WI38 (cell line): ENCODE data around the gene SPEF1.

ENCODE experiments used
- H3K4me3 ChIP-seq: 2 replicates; pipeline ENCODE4 v1.5.1; 2011; ENCODE audit warnings: low read depth, mild to moderate bottlenecking, control low read depth, low read length
- CTCF ChIP-seq: IDR thresholded peaks from 2 replicates; pipeline ENCODE4 v1.5.1; 2012; ENCODE audit warnings: low read depth, mild to moderate bottlenecking, control low read depth, low read length

The SPEF1 gene

GRCh38 chr20:3744806-3745685 lies 36.2 kb downstream of the SPEF1 start:
- TF ChIP-seq CTCF = no peak
- H3K4me3 ChIP-seq = no peak overlapping the region

- no peak overlapping the region for H3K4me3 ChIP-seq
- TF ChIP-seq CTCF = no peak
Measured at GRCh38 chr20:3744037-3744436, 37.2 kb downstream of the SPEF1 start.

DNA sequence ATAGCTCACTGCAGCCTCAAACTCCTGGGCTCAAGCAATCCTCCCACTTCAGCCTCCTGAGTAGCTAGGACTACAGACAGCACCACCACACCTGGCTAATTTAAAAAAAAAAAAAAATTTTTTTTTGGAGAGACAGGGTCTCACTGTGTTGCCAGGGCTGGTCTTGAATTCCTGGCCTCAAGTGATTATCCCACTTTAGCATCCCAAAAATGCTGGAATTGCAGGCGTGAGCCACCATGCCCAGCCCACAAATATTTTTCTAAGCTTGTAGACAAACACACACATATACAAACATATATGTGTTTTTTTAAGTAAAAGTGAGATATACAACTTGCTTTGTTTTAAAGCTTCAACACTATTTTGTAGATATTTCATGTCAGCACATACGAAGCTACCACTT lies 38.0 kb downstream of the SPEF1 start:
- H3K4me3 ChIP-seq = no peak overlapping the region
- TF ChIP-seq CTCF = no peak

DNA sequence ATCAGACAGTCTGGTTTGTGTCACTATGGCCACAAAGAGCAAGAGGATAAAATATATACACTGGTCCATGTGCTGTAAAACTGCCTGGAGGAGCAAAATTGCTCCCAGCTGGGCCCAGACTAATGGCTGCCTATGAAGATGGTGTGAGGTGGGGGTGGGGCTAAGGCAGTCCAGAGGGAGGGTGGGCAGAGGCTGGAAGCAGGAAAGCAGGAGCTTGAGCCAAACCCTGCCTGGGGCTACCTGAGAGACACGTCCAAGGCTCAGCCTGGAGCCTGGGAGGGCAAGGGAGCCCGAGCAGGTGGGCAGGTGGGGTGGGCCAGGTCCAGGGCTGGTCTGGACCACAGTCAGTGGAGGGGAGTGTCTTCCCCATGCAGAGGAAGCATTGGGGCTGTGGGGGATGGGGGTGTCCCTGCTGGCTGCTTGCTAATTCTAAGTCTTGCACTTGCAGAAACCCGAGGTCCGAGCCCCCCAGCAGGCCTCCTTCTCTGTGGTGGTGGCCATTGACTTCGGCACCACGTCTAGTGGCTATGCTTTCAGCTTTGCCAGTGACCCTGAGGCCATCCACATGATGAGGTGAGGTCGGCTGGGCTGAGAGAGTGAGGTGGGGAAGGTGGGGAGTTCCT lies 39.3 kb downstream of the SPEF1 start:
- H3K4me3 ChIP-seq = no peak overlapping the region
- TF ChIP-seq CTCF = no peak

DNA sequence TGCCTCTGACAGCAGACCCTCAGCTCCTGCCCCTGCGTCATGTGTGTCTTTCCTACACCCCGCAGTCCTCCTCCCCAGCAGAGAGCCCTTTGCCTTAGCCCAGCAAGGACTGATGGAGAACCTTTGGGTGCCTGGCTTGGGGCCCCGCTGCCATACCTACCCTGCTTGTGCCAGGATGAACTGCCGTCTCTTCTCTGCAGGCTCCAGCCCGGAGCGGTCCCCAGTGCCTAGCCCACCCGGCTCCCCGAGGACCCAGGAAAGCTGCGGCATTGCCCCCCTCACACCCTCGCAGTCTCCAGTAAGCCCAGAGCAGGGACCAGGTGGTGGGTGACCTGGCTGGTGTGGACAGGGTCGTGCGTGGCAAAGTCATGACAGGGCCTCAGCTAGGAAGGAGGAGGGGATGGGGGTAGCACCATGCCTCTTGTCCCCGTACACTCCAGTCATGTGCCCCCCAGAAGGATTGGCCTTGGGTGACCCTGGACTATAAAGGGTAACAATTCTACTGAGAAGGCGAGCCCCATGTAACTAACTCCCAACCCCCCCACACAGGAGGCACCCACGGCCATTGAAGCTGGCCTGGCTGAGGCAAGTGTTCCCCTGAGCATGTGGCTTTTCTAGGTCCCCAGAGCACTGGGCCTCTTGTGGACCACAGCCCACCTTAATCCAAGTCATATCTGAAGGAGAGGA lies 40.5 kb downstream of the SPEF1 start:
- no peak overlapping the region for H3K4me3 ChIP-seq
- TF ChIP-seq CTCF = no peak

GRCh38 chr20:3739926-3740451 lies 41.3 kb downstream of the SPEF1 start:
- H3K4me3 ChIP-seq = no peak overlapping the region
- TF ChIP-seq CTCF = no peak
